K562 treated with DMSO at 1 percent for 48 hours (cell line): Measurements from ENCODE around the gene KRTAP3-2. TPM values are rescaled to one million over a fixed set of nuclear protein-coding genes. Genes with fewer than 3 reads are reported as not detected.

ENCODE experiments used
- total RNA-seq: library from RNA; unstranded; fragments of 300-600 nt; gene quantifications from 2 replicates; pipeline ENCODE4 v1.2.3, GENCODE V29; 2022; ENCODE audit warnings: low replicate concordance; ENCODE audit errors: extremely low read depth

KRTAP3-2 gene
- not detected in 2 replicates for total RNA-seq

DNA sequence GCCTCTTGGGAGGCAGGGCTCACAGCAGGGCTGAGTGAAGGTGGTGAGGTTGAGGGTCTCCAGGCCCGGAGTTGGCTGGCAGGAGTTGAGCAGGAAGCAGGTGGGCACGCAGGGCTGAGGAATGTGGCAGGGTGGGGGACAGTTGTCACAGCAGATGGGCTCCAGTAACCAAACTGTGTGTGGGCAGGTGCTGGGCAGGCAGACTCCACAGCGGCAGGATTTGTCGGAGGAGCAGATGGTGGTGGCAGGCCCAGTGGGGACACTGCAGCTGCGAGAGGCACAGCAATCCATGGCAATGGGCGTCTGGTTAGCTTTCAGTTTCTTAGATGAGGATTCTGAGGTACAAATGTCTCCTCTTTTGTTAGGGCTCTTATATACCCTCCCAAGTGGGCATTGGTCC is at the start of gene KRTAP3-2:
Gene KRTAP3-2 (minus strand): TSS at position 344 of the 400 bp plus-strand sequence. CDS start 53 bp downstream, at position 291.

DNA sequence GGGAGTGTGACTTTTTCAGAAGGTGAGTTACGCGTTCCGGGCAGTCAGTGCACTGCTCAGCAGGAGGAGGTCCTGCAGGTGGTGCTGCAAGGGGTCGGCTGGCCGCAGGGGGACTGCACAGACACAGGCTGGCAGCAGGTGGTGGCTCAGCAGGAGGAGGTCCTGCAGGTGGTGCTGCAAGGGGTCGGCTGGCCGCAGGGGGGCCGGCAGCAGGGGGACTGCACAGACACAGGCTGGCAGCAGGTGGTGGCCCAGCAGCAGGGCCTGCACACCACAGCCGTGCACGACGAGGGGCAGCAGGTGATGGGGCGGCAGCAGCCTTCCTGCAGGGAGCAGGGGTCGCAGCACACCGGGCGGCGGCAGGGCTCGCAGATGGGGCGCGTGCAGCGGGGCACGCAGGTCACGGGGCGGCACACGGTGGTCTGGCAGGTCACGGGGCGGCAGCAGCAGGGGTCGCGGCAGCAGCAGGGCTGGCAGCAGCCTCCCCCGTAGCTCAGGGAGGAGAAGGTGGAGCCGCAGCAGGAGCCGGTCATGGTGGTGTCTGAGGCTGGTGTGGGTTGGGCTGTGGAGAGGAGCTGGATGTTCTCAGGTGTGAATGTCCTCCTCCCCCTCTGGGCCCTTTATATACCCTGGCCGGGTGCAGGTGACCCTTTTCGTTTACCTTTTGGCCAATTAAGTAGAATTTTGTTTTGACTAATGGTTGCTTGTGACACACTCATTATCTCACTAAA is 47.2 kb upstream of the KRTAP3-2 start, which contains the start of gene KRTAP2-1:
Gene KRTAP2-1 (minus strand): TSS at position 582 of the 731 bp plus-strand sequence. CDS start 49 bp downstream, at position 533.

DNA sequence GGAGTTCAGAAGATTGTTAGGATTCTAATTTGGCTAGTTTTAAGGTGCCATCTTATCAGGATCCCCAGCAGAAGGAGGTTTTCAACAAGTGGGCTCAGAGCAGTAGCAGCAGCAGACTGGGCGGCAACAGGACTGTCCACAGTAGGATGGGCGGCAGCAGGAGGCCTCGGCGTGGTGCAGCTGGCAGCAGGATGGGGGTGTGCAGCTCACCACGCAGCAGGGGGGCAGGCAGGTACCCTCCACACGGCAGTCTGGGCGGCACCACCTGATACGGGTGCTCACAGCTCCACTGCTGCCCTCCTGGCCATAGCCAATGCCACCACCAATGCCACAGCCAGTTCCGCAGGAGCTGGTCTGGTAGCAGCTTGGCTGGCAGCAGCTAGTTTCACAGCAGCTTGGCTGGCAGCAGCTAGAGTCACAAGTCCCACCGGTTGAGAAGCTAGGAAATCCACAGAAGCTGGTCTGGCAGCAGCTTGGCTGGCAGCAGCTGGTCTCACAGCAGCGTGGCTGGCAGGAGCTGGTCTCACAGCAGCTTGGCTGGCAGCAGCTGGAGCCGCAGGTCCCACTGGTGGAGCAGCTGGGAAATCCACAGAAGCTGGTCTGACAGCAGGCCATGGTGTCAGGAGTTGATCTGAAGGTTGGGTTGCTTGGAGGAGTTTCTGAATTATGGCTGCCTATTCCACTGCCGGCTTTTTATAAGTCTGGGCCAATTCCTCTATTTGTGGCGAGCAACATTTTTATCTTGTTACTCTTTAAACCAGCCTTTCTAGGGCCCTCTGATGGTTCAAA is 41.3 kb upstream of the KRTAP3-2 start, which contains the start of gene KRTAP1-1:
Gene KRTAP1-1 (minus strand): TSS at position 668 of the 789 bp plus-strand sequence. CDS start 53 bp downstream, at position 615.

DNA sequence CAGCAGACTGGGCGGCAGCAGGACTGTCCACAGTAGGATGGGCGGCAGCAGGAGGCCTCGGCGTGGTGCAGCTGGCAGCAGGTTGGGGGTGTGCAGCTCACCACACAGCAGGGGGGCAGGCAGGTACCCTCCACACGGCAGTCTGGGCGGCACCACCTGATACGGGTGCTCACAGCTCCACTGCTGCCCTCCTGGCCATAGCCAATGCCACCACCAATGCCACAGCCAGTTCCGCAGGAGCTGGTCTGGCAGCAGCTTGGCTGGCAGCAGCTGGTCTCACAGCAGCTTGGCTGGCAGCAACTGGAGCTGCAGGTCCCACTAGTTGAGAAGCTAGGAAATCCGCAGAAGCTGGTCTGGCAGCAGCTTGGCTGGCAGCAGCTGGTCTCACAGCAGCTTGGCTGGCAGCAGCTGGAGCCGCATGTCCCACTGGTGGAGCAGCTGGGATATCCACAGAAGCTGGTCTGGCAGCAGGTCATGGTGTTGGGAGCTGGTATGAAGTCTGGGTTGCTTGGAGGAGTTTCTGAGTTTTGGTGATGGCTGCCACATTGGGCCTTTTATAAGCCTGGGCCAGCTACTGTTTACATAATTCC is 34.7 kb upstream of the KRTAP3-2 start, which contains the start of gene KRTAP1-3:
Gene KRTAP1-3 (minus strand): TSS at position 529 of the 590 bp plus-strand sequence. CDS start 53 bp downstream, at position 476.

DNA sequence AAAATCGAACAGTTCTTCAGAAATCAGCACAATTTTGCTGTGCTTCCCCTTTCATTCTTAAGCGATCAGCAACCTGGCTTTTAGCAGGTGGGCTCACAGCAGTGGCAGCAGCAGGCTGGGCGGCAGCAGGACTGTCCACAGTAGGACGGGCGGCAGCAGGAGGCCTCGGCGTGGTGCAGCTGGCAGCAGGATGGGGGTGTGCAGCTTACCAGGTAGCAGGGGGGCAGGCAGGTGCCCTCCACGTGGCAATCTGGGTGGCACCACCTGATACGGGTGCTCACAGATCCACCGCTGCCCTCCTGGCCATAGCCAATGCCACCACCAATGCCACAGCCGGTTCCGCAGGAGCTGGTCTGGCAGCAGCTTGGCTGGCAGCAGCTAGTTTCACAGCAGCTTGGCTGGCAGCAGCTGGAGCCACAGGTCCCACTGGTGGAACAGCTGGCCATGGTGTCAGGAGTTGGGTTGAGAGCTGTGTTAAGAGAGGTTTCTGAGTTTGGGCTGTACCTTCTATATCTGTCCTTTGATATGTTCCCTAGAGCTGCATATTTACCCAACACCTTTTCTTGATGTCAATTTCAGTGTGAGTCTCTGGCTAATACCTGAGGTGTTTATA is 30.0 kb upstream of the KRTAP3-2 start, which contains the start of gene KRTAP1-4:
Gene KRTAP1-4 (minus strand): TSS at position 563 of the 613 bp plus-strand sequence. CDS start 117 bp downstream, at position 446.

DNA sequence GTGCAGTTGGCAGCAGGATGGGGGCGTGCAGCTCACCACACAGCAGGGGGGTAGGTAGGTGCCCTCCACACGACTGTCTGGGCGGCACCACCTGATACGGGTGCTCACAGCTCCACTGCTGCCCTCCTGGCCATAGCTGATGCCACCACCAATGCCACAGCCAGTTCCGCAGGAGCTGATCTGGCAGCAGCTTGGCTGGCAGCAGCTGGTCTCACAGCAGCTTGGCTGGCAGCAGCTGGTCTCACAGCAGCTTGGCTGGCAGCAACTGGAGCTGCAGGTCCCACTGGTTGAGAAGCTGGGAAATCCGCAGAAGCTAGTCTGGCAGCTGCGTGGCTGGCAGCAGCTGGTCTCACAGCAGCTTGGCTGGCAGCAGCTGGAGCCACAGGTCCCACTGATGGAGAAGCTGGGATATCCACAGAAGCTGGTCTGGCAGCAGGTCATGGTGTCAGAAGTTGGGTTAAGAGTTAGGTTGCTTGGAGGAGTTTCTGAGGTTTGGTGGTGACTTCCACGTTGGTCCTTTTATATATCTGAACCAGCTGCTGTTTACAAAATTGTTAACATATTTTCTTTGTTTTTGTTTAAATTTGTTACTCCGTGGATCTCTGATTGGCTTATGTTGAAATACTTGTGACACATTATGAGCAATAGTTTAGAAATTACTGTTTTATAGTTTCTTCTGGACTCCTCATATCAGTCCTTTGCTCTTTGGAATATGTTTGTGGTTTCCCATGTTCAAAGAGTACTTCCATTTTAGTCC is 27.2 kb upstream of the KRTAP3-2 start, which contains the start of gene KRTAP1-5:
Gene KRTAP1-5 (minus strand): TSS at position 494 of the 757 bp plus-strand sequence. CDS start 53 bp downstream, at position 441.

DNA sequence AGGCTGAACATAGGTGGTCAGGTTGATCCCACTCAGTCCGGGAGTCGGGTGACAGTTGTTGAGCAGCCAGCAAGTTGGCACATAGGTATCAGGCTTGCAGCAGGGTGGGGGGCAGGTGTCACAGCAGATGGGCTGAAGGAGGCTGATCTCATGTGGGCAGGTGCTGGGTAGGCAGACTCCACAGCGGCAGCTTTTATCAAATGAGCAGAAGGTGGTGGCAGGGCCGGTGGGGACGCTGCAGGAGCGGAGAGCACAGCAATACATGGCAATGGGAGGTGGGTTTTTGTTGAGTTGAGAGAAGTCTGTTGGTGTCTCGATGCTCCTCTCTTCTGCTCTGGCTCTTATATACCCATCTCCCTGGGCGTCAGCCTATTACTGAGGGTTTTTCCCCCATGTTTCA is 9.1 kb upstream of the KRTAP3-2 start, which contains the start of gene KRTAP3-1:
Gene KRTAP3-1 (minus strand): TSS at position 318 of the 400 bp plus-strand sequence. CDS start 54 bp downstream, at position 264.

DNA sequence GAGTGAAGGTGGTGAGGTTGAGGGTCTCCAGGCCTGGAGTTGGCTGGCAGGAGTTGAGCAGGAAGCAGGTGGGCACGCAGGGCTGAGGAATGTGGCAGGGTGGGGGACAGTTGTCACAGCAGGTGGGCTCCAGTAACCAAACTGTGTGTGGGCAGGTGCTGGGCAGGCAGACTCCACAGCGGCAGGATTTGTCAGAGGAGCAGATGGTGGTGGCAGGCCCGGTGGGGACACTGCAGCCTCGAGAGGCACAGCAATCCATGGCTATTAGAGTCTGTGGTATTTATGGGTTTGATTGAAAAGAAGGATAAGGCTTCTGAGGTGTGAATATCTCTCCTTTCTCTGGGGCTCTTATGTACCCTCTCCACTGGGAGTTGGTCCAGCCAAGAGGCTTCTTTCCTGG is 5.9 kb downstream of the KRTAP3-2 start, which contains the start of gene KRTAP3-3:
Gene KRTAP3-3 (minus strand): TSS at position 326 of the 400 bp plus-strand sequence. CDS start 67 bp downstream, at position 259.

DNA sequence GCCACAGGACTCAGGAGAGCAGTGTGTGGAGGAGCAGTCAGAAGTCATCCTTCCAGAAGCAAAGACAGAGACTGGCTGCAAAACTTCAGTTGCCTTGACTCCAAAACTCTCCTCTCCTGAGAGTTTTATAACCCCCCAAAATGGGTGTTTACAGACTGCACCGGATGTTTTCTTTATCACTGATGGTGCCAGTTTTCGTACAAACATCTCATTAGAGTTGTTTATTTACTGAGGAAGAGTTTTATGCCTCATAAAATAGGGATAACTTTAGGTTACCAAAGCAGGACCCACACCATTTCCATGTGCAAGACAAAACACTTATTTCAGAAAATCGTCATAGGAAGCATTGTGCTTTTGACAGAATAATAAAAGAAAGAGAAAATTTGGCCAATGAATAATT is 15.5 kb downstream of the KRTAP3-2 start, which contains the start of gene KRT40:
Gene KRT40 (minus strand): TSS at position 101 of the 400 bp plus-strand sequence. CDS start 53 bp downstream, at position 48.

DNA sequence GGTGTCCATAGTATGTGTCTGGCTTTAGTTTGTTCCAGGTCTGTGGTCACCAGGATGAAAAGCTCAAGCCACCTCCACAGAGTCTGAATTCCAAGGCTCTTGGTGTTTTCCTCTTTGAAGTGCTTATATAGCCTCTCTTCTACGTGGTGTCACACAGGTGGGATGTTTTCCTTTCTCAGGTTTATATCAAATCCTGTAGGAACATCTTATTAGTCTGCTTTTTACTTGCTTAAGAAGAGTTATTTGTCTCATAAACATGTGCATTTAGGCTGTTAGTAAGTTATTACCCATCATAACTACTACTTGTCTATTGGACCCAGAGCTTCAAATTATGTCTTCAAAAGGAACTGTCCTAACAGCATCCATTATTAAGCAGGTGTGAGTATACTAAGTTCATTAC is 32.9 kb downstream of the KRTAP3-2 start, which contains the start of gene KRT39:
Gene KRT39 (minus strand): TSS at position 101 of the 400 bp plus-strand sequence. CDS start 92 bp downstream, at position 9.

Other genes starting within 250 kb of the KRTAP3-2 start
- gene KRT25, start 244.6 kb downstream of the KRTAP3-2 start, total RNA-seq: not detected in 2 replicates
- not detected in 2 replicates for gene KRT26, start 227.7 kb downstream of the KRTAP3-2 start, total RNA-seq
- gene KRT27, start 217.4 kb downstream of the KRTAP3-2 start, total RNA-seq: not detected in 2 replicates
- not detected in 2 replicates for gene KRT28, start 199.9 kb downstream of the KRTAP3-2 start, total RNA-seq
- gene KRT10, start 177.3 kb downstream of the KRTAP3-2 start, total RNA-seq: not detected in 2 replicates
- gene KRT12, start 132.7 kb downstream of the KRTAP3-2 start, total RNA-seq: not detected in 2 replicates
- not detected in 2 replicates for gene KRT20, start 114.7 kb downstream of the KRTAP3-2 start, total RNA-seq
- not detected in 2 replicates for gene KRT23, start 62.3 kb downstream of the KRTAP3-2 start, total RNA-seq
- gene KRT39, start 33.0 kb downstream of the KRTAP3-2 start, total RNA-seq: not detected in 2 replicates
- gene KRT40, start 15.6 kb downstream of the KRTAP3-2 start, total RNA-seq: not detected in 2 replicates
- gene KRTAP3-3, start 5.7 kb downstream of the KRTAP3-2 start, total RNA-seq: not detected in 2 replicates
- gene KRTAP3-1, start 9.2 kb upstream of the KRTAP3-2 start, total RNA-seq: not detected in 2 replicates
- not detected in 2 replicates for gene KRTAP1-5, start 27.3 kb upstream of the KRTAP3-2 start, total RNA-seq
- not detected in 2 replicates for gene KRTAP1-4, start 30.3 kb upstream of the KRTAP3-2 start, total RNA-seq
- gene KRTAP1-3, start 35.0 kb upstream of the KRTAP3-2 start, total RNA-seq: not detected in 2 replicates
- gene KRTAP1-1, start 41.5 kb upstream of the KRTAP3-2 start, total RNA-seq: not detected in 2 replicates
- gene KRTAP2-1, start 47.4 kb upstream of the KRTAP3-2 start, total RNA-seq: not detected in 2 replicates
- not detected in 2 replicates for gene KRTAP2-2, start 55.3 kb upstream of the KRTAP3-2 start, total RNA-seq
- not detected in 2 replicates for gene KRTAP2-3, start 60.2 kb upstream of the KRTAP3-2 start, total RNA-seq
- not detected in 2 replicates for gene KRTAP2-4, start 66.0 kb upstream of the KRTAP3-2 start, total RNA-seq
- gene KRTAP4-7, start 84.2 kb upstream of the KRTAP3-2 start, total RNA-seq: not detected in 2 replicates
- gene KRTAP4-8, start 98.2 kb upstream of the KRTAP3-2 start, total RNA-seq: not detected in 2 replicates
- not detected in 2 replicates for gene KRTAP4-16, start 102.3 kb upstream of the KRTAP3-2 start, total RNA-seq
- gene KRTAP4-9, start 105.5 kb upstream of the KRTAP3-2 start, total RNA-seq: not detected in 2 replicates
- gene KRTAP4-11, start 118.5 kb upstream of the KRTAP3-2 start, total RNA-seq: not detected in 2 replicates
- gene KRTAP4-12, start 124.3 kb upstream of the KRTAP3-2 start, total RNA-seq: not detected in 2 replicates
- not detected in 2 replicates for gene KRTAP4-6, start 140.6 kb upstream of the KRTAP3-2 start, total RNA-seq
- not detected in 2 replicates for gene KRTAP4-5, start 149.9 kb upstream of the KRTAP3-2 start, total RNA-seq
- gene KRTAP4-4, start 160.8 kb upstream of the KRTAP3-2 start, total RNA-seq: not detected in 2 replicates
- not detected in 2 replicates for gene KRTAP4-3, start 168.3 kb upstream of the KRTAP3-2 start, total RNA-seq
- gene KRTAP4-2, start 178.3 kb upstream of the KRTAP3-2 start, total RNA-seq: not detected in 2 replicates
- not detected in 2 replicates for gene KRTAP4-1, start 185.0 kb upstream of the KRTAP3-2 start, total RNA-seq
- gene KRTAP9-1, start 190.0 kb upstream of the KRTAP3-2 start, total RNA-seq: not detected in 2 replicates
- gene KRTAP9-2, start 226.7 kb upstream of the KRTAP3-2 start, total RNA-seq: not detected in 2 replicates
- gene KRTAP9-3, start 232.5 kb upstream of the KRTAP3-2 start, total RNA-seq: not detected in 2 replicates
- not detected in 2 replicates for gene KRTAP9-8, start 238.1 kb upstream of the KRTAP3-2 start, total RNA-seq
- gene KRTAP9-4, start 249.8 kb upstream of the KRTAP3-2 start, total RNA-seq: not detected in 2 replicates